ENCODE results near the gene CBLB. TPM values are rescaled to one million over a fixed set of nuclear protein-coding genes. Genes with fewer than 3 reads are reported as not detected.

The CBLB gene
- total and polyA plus RNA-seq, 2 experiments from 2014 or later: 20.5 to 47.7 TPM

DNA sequence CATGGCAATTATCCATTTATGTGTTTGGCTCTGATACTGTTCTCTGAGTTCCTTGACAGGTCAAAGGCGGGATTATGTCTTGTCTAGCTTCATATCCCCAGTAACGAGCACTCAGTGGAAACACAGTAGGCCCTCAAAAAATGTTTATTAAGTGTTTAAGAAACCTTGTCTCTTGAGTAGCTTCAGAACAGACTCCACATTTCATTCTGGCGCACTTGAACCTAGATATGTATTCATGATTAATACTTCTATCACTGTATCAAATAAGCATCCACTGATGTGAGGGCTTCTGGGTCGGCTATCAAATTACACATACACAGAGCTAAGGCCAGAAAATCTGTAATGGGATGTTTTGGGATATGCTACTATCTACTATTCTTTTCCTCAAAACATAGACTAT lies 4.6 kb downstream of the CBLB start (continued):
- TF ChIP-seq, protein P1, sequence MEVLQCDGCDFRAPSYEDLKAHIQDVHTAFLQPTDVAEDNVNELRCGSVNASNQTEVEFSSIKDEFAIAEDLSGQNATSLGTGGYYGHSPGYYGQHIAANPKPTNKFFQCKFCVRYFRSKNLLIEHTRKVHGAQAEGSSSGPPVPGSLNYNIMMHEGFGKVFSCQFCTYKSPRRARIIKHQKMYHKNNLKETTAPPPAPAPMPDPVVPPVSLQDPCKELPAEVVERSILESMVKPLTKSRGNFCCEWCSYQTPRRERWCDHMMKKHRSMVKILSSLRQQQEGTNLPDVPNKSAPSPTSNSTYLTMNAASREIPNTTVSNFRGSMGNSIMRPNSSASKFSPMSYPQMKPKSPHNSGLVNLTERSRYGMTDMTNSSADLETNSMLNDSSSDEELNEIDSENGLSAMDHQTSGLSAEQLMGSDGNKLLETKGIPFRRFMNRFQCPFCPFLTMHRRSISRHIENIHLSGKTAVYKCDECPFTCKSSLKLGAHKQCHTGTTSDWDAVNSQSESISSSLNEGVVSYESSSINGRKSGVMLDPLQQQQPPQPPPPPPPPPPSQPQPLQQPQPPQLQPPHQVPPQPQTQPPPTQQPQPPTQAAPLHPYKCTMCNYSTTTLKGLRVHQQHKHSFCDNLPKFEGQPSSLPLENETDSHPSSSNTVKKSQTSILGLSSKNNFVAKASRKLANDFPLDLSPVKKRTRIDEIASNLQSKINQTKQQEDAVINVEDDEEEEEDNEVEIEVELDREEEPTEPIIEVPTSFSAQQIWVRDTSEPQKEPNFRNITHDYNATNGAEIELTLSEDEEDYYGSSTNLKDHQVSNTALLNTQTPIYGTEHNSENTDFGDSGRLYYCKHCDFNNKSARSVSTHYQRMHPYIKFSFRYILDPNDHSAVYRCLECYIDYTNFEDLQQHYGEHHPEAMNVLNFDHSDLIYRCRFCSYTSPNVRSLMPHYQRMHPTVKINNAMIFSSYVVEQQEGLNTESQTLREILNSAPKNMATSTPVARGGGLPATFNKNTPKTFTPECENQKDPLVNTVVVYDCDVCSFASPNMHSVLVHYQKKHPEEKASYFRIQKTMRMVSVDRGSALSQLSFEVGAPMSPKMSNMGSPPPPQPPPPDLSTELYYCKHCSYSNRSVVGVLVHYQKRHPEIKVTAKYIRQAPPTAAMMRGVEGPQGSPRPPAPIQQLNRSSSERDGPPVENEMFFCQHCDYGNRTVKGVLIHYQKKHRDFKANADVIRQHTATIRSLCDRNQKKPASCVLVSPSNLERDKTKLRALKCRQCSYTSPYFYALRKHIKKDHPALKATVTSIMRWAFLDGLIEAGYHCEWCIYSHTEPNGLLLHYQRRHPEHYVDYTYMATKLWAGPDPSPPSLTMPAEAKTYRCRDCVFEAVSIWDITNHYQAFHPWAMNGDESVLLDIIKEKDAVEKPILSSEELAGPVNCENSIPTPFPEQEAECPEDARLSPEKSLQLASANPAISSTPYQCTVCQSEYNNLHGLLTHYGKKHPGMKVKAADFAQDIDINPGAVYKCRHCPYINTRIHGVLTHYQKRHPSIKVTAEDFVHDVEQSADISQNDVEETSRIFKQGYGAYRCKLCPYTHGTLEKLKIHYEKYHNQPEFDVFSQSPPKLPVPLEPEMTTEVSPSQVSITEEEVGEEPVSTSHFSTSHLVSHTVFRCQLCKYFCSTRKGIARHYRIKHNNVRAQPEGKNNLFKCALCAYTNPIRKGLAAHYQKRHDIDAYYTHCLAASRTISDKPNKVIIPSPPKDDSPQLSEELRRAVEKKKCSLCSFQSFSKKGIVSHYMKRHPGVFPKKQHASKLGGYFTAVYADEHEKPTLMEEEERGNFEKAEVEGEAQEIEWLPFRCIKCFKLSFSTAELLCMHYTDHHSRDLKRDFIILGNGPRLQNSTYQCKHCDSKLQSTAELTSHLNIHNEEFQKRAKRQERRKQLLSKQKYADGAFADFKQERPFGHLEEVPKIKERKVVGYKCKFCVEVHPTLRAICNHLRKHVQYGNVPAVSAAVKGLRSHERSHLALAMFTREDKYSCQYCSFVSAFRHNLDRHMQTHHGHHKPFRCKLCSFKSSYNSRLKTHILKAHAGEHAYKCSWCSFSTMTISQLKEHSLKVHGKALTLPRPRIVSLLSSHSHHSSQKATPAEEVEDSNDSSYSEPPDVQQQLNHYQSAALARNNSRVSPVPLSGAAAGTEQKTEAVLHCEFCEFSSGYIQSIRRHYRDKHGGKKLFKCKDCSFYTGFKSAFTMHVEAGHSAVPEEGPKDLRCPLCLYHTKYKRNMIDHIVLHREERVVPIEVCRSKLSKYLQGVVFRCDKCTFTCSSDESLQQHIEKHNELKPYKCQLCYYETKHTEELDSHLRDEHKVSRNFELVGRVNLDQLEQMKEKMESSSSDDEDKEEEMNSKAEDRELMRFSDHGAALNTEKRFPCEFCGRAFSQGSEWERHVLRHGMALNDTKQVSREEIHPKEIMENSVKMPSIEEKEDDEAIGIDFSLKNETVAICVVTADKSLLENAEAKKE (CRISPR knock-in tag; IDR thresholded peaks at IDR 0.05): no peak
- TF ChIP-seq NANOG (IDR thresholded peaks at IDR 0.05; ENCODE audit: borderline replicate concordance) (no peak), CREB1 (CRISPR knock-in tag; IDR thresholded peaks at IDR 0.05; ENCODE audit: low read depth) (no peak), JUNB (IDR thresholded peaks at IDR 0.05; ENCODE audit: unreplicated experiment) (no peak), EZH2phosphoT487 (IDR thresholded peaks at IDR 0.05; ENCODE audit: unreplicated experiment) (no peak)
- TF ChIP-seq, protein P2, sequence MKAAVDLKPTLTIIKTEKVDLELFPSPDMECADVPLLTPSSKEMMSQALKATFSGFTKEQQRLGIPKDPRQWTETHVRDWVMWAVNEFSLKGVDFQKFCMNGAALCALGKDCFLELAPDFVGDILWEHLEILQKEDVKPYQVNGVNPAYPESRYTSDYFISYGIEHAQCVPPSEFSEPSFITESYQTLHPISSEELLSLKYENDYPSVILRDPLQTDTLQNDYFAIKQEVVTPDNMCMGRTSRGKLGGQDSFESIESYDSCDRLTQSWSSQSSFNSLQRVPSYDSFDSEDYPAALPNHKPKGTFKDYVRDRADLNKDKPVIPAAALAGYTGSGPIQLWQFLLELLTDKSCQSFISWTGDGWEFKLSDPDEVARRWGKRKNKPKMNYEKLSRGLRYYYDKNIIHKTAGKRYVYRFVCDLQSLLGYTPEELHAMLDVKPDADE (IDR thresholded peaks at IDR 0.05): no peak

DNA sequence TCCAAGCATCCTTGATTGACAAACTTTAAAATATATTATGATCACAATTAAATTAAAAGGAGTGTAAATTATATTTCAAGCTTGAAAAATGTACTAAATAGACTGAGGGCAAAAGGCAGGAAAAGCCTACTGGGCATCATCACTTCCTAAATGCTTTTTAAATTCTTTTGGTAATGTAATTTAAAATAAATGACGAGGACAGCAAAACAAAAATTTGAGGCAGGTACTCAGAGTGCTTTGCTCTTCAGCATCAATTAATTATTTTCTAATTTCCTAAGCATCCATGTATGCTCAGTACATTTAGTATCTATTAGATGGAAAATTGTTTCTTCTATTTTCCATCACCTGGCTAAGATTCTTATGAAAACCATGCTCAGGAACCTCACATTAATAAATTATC lies 5.2 kb downstream of the CBLB start:
- no peaks in the 10 kb centered on the region for H3K9me2 ChIP-seq (ENCODE audit: insufficient read depth)
- no peak for DNase-seq (ENCODE audit: low spot score)
- ATAC-seq: no peak
- H2AFZ ChIP-seq: no peak overlapping the region
- H3K36me3 ChIP-seq (ENCODE audit: insufficient read depth): no peaks in the 10 kb centered on the region
- peaks cover 21% of the 10 kb centered on the region; the same call in 2 of the 3 replicates for H3K4me1 Mint-ChIP-seq
- no peaks in the 10 kb centered on the region for H3K27me3 ChIP-seq (ENCODE audit: insufficient read depth)
- H3K9me3 Mint-ChIP-seq: no peaks in the 10 kb centered on the region
- peaks cover 16% of the 10 kb centered on the region; the same call in 2 of the 3 replicates for H3K36me3 Mint-ChIP-seq (ENCODE audit: low read depth)
- H3F3A ChIP-seq (replicated peaks; ENCODE audit: low read depth): no peaks in the 10 kb centered on the region
- H3K27ac Mint-ChIP-seq: no peak overlapping the region
- no peak overlapping the region for H3K27ac ChIP-seq (ENCODE audit: low read depth)
- H3K4me1 ChIP-seq (ENCODE audit: insufficient read depth): peaks cover 20% of the 10 kb centered on the region
- H4K20me1 ChIP-seq (replicated peaks; ENCODE audit: insufficient read depth): no peaks in the 10 kb centered on the region
- H3K79me2 ChIP-seq (replicated peaks; ENCODE audit: insufficient read depth): peaks cover 91% of the 10 kb centered on the region
- H3K4me3 Mint-ChIP-seq: no peak overlapping the region
- no peak overlapping the region for H3K4me3 ChIP-seq
- no peaks in the 10 kb centered on the region for H3K27me3 Mint-ChIP-seq (ENCODE audit: insufficient read depth, low read depth, poor library complexity)
- no peak overlapping the region for H3K4me2 ChIP-seq
- TF ChIP-seq JUNB (IDR thresholded peaks at IDR 0.05; ENCODE audit: unreplicated experiment): no peak
- TF ChIP-seq, protein P1 (CRISPR knock-in tag; IDR thresholded peaks at IDR 0.05): no peak
- TF ChIP-seq, protein P3, sequence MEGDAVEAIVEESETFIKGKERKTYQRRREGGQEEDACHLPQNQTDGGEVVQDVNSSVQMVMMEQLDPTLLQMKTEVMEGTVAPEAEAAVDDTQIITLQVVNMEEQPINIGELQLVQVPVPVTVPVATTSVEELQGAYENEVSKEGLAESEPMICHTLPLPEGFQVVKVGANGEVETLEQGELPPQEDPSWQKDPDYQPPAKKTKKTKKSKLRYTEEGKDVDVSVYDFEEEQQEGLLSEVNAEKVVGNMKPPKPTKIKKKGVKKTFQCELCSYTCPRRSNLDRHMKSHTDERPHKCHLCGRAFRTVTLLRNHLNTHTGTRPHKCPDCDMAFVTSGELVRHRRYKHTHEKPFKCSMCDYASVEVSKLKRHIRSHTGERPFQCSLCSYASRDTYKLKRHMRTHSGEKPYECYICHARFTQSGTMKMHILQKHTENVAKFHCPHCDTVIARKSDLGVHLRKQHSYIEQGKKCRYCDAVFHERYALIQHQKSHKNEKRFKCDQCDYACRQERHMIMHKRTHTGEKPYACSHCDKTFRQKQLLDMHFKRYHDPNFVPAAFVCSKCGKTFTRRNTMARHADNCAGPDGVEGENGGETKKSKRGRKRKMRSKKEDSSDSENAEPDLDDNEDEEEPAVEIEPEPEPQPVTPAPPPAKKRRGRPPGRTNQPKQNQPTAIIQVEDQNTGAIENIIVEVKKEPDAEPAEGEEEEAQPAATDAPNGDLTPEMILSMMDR (conservative IDR thresholded peaks at IDR 0.05; ENCODE audit: low read depth in 2 of 2): no peak

Data from GM23338 (cell line).